Astrocyte of the hippocampus (primary cell): ENCODE results near the gene RAPGEF3.
A peak's percentile ranks its signal among the peaks of the same experiment; 100 is the strongest.

Experiments
- DNase-seq: peaks from one replicate; pipeline ENCODE4 v3.0.0; 2011; ENCODE audit warnings: low read depth, low spot score

RAPGEF3 gene, protein sequence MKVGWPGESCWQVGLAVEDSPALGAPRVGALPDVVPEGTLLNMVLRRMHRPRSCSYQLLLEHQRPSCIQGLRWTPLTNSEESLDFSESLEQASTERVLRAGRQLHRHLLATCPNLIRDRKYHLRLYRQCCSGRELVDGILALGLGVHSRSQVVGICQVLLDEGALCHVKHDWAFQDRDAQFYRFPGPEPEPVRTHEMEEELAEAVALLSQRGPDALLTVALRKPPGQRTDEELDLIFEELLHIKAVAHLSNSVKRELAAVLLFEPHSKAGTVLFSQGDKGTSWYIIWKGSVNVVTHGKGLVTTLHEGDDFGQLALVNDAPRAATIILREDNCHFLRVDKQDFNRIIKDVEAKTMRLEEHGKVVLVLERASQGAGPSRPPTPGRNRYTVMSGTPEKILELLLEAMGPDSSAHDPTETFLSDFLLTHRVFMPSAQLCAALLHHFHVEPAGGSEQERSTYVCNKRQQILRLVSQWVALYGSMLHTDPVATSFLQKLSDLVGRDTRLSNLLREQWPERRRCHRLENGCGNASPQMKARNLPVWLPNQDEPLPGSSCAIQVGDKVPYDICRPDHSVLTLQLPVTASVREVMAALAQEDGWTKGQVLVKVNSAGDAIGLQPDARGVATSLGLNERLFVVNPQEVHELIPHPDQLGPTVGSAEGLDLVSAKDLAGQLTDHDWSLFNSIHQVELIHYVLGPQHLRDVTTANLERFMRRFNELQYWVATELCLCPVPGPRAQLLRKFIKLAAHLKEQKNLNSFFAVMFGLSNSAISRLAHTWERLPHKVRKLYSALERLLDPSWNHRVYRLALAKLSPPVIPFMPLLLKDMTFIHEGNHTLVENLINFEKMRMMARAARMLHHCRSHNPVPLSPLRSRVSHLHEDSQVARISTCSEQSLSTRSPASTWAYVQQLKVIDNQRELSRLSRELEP

DNA sequence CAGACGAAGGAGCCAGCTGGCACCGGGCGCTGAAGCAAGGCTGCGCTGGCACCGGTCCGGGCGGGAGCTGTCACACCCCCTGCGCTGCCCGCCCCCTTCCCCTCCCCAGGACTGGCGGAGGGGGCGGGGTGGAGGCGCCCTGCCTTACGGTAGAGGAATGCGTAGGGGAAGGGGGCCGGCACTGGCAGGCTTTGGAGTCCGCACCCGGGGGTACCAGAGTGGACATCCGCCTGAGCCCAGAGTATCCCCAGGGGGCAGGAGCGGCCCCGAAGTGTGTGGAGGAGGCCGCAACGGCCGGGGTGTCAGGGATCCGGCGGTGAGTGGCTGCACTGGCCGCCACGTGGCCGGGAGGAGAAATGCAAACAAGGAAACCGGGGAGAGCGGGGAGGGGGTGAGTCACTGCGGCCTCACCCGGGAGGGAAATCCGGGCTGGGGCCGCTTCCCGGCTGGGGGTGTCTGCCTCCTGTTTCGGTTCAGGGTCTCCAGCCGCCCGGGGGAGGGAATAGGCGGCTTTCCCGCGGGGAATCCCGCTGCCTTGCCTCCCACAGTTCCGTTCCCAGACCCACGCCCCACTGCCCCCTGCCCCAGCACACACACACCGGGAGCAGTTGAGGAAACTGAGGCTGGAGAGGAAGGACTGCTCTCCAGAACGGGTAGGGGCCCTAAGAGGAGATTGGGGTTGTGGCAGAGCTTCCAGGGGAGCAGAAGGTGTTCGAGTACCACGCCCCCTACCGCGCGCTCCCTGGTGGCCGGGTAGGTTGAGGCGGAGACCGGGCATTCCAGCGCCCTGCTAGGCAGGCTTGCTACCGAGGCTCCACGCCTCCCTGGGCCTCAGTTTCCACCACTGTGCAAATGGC, at the start of gene RAPGEF3:
Gene RAPGEF3, minus strand, starts transcription at position 47 of the 857 bp plus-strand sequence. CDS start 324 bp downstream, outside the sequence.
- DNase-seq: peak; percentile 92

DNA sequence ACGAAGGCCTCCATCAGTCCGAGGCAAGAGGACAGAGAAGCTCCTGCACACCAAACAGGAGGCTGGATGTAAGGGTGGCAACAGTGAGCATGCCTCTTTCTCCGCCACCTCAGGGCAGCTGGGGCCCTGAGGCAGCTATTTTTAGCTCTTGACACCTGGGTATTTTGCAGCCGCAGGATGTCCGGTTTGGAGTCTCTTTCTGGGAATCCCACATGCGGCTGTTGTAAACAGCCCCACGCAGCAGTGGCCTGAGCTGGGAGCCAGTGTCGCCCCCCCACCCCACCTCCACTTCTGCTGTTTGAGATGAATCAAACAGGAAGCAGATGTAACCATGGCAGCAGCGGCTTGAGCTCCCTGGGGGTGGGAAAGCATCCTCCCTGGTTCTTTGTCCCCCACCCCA, 49.4 kb upstream of the RAPGEF3 start:
- DNase-seq: peak; percentile 49

DNA sequence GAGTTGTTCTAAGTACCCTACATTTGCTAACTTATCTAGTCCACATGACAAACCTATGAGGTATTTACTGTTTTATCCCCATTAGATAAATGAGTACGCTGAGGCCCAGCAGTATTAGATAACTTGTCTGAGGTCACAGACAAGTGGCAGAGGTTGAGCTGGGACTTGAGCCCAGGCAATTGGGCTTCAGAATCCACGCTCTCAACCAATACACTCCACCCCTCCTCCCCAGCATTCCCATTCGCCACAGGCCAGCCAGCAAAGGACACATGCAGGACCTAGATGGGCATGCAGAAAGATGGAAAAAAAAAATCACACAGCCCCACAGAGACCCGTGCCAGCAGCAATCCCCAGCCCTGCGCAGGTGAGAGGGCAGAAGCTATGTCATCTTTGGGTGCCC, 48.7 kb upstream of the RAPGEF3 start:
- no peak for DNase-seq

DNA sequence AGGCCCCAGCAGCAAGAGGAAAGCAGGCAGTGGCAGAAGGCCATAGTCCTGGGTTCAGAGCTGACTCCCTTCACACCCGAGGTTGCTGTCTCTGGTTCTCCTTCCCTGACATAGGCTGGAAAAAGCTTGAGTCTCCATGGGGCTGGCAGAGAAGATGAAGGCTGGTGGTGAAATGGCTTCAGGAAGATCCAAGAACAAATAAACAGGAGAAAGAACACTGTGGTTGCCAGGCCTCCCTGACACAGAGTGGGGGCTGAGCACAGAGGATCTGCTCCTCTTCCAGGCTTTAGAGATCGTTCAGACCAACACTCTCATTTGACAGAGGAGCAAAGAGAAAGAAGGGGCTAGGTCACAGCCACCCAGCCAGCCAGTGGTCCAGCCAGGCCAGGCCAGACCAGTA, 46.7 kb upstream of the RAPGEF3 start:
- no peak for DNase-seq

DNA sequence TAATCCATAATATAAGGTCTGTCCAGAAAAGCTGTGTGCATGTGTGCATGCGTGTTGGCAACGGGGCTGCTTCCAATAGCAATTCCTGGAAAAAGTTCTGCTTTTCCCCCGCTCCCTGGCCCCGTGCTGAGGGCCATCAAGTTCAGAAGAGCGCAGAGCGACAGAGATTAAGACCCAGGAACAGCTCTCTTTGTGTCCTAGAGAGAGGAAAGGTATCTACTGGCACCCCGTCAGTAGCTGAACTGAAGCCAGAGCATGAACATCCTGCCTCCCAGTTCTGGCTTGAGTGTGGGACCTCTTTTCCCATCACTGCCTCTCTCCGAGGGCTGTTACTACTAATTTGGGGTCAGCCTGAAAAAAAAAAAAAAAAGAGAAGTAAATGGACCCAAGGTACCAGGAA, 45.5 kb upstream of the RAPGEF3 start:
- DNase-seq: no peak

DNA sequence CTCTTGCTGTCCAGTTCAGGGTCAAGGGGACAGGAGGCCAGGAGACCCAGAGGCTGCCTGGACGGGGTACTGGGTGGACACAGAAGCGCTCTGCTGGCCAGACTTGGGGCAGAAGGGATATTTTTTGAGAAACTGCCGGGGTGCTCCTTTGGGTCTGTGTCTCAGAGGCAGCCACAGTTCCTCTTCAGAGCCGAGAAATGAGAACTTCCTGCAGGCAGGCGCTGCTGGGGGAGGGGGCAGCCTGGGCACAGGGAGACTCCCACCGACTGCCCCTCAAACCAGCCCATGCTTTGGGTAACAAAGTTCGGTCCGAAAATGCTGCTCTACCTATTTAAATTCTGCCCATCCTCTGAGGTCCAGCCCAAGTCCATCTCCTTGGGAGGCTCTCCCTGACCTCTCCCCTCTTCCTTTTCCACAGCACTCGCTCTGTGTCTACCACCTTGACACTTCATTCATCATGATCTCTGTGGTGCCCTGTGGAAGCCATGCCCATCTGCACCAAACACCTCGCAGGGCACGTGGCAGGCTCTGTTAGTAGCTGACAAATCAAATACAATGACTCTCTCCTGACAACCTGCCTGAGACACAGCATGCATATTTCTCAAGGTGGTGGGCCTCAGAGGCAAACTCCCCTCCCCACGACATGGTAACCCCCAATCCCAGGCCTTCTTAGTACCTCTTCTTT, 44.7 kb upstream of the RAPGEF3 start:
- DNase-seq: no peak

DNA sequence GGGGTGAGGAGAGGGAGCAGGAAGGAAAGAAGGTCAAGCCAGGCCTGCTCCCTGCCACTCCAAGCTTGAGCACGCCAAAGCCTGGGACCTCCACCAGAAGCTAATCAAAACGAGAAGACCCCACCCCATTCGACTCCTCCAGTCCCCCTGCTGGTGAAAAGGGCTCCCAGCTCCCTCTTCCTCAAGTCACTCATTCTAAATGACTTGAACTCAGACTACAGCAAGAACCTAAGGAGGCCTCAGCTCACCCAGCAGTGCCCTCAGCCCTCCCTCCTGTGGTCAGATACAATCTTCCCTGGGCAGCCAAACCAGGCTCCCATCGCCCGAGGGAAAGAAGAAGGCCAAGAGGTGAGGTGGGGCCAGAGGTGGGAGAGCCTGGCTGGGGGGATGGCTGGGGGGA, 43.6 kb upstream of the RAPGEF3 start:
- DNase-seq: no peak

DNA sequence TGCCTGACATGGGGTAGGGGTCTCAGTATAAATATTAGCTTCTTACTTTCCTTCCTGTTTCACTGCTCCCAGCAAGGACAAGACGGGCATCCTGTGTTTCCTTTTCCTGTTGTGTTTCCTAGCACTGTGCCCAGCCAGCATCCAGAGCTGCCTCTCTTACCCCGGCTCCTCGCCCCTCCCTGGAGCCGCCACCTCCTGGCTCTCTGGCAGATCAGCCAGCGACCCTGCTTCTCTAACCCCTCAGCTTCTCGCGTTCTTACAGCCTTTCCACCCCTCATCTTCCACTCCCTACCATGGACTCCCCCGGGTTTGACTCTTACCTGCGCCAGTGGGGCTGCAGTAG, 43.2 kb upstream of the RAPGEF3 start:
- DNase-seq: no peak

DNA sequence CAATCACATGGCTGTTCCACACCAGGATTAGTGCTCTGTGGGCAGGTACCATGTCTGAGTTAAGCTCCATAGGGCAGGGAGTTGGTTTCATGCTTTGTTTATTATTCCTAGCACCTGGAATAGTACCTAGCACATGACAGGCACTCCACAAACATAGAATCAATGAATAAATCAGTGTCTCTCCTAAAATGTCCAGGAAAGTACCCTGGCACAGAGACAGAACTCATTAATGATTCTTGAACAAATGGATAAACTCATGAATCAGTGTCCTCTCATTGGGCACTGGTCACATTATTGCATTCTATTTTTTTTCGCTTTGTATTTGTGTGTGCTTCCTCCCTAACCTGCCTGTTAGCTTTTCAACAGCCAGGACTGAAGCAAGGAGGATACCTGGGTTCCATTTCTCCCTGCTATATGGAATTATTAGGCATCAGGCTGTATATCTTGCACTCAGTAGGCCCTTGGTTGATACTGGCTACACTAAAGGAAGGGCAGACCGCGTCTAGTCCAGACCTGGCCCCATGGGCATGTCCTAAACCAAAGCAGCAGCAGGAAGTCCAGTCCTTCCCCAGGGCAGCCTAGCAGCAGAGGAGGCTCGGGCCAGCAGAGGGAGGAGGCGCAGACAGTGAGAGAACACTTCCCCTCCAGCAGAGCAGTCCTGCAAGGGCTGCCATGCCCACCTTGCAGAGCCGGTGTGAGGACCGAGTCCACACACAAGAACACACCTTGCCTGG, 42.7 kb upstream of the RAPGEF3 start:
- no peak for DNase-seq

DNA sequence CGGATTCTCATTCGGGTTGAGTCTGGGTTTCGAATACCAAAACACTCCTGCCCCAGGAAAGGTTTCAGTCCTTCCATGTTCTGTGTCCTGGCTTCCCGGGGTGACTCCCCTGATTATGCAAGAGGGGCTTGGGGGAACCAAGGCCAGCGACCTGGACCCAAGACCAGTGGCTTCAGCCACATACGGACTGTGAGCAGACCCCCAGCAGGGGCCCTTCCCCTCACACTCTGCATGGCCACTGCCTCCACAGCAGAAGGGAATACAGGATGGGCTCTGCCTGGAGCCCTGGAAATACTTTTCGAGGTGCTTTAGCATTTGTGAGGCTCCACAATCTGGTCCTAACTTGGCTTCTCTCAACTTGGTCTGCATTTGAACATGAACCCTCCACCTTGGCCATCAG, 41.9 kb upstream of the RAPGEF3 start:
- DNase-seq: no peak

DNA sequence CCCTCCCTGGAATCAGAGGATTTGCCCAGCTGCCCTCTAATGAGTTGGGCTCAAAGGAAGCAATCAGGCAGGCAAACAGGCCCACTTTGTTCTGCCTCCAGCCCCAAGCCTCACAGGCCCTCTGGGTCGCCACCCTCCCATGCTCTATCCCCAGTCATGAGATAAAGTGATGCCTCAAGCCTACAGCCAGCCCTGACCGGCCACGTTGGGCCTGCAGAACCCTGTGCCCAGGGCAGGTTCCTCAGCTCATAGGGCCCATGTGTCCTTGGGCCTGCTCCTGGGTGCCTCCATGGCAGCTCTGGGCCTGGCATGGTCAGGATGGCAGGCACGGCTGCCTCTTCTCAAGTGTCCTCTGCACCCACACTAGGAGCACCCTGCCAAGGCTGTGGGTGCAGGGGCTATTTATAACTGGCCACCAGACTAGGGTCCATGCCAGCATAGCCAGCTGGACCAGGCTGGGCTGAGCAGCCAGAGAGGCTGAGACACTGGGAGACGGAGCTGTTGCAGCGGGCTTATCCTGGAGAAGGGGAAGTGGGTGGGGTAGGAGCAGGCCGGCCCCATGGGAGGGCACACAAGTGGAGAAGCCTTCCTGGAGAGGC, 40.8 kb upstream of the RAPGEF3 start:
- DNase-seq: no peak

DNA sequence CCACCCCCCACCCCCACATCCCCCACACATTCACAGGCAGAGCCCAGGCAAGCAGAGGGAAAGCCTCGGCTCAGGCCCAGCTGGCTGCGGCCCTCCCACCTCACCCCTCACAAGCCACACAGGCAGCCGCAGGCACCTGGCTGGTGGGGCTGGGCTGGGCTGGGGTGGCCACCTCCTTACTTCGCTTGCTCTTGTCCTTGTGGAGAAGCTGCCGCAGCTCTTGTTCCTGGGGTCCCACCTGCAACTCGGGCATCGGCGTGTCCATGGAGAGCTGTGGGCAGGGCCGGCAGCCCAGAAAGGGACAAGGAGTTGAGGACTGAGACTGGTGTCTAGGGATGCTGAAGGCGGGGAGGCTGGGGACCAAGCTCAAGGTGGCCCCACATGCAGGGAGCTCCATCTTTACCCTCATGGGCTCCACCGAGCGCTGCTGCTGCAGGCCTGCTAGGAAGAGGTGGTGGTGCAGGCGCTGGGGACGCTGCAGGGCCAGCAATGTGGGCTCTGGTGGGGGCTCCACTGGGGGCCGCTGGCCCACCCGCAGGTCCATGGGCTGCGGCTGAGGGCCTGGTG, 39.8 kb upstream of the RAPGEF3 start:
- no peak for DNase-seq

DNA sequence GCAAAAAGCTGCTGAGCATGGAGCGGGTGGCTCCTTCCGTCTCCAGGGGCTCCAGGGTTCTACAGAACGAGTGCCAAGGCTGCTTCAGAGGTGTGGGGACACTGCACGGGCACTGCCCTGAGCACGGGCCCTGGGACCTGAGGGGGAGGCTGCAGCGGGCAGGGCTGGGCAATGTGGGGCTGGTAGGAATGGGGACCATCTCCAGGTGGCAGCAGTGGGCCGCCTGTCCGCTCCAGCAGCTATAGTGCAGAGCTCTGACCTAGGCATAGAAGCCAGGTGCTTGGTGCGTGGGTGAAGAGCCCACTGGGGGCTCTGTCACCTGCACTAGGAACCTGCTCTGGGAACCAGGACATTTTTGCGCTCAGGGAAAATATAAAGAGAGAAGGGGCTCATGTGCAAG, 38.8 kb upstream of the RAPGEF3 start:
- DNase-seq: no peak

DNA sequence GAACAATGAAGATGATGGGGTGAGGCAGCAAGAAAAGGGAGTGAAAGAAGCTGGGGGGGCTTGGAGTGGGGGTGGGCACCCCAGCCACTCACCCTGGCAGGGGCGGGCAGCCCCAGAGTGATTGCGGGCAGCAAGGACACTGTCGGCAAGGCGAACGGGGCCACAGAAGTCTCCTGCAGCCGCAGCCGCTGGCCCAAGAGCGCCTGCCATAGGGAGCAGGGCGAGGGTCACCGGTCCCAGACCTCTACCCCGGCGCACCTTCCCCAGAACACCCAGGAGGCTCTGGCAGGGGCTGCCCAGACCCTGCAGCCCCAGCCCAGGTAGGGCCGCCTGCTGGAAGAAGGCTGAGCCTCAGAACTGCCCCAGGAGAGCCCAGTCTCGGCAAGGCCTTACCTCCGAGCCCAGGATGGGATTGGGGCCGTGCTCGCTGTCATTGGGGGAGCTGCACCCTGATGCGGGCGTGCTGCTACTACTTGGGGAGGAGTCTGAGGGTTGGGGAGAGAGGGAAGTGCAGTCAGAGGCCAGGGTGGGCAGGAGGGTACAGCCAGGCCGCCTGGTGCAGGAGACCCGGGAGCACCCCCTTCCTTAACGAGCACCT, 37.2 kb upstream of the RAPGEF3 start:
- DNase-seq: no peak

DNA sequence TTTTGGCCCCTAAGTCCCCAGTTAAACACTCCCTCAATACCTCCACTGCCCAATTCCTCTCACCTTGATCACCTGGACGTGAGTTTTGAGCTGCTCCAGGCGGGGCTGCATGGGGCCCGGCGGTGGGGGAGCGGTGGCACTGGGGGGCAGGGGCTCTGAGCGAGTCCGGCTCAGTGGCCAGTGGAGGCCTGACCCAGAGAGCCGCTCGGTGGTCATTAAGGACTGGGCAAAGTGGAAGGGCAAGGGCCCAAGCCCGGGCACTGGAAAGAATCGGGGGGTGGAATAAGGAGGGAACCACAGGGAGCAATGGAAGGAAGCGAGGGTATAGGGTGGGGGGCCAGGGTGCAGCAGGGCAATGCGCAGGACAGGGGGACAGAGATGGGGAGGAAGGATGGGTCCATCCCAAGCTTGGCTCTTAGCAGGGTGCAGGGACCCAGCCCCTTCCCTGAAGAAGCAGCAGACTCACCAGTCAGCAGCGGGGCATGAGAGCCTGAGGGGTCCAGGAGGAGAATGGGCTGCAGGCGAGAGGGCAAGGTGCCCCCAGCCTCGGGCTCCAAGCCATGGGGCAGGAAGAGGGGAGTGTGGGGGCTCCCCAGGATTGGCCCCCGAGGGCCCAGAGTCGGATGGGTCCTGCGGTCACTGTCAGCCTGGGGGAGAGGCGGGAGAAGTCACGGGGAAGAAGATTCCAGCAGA, 36.6 kb upstream of the RAPGEF3 start:
- DNase-seq: no peak

DNA sequence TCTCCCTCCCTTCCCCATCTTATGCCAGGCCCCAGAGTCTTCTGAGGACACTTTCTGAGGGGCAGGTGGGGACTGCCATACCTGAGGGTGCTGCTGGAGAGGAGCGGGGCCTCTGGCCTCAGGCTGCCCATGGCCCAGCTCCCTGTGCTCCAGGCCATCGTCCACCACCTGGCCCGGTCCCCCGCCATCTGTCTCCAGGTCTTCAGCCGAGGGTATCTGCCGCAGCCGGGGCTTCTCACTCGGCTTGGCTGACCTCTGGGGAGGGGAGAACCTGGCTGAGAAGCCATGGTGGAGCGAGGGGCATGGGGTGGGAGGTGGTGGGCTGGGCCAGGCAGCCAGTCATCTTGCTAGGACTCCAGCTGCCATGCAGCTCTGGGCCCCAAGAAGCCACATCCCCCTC, 36.0 kb upstream of the RAPGEF3 start:
- no peak for DNase-seq

DNA sequence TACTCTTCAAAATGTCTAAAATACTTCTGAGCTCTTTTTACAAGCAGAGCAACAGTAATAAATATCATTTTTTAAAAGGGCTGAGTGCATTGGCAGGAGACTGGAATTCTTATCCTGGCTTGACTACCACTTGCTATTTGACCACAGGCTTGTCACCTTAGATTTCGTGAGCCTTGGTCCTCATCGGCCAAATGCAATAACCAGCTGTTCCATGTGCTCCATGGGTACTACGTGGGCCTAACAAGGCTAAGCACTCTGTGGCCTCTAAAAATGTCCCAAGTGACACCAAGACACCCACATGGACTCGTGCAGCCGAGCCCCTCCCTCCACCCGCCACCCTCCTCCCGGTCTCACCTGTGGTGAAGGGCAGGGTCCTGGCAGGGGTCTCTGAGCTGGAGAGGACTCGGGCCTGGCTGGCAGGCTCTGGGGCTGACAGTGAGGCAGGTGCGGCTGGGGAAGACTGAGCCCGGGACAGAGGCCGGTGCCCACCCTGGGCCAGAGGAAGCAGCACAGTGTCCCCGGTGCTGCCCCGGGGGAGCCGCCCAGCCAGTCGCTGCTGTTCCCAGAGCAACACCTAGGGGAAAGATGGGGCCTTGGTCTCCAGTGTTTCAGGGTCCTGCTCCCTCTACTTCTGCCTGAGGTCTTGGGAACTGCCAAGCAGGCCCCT, 34.5 kb upstream of the RAPGEF3 start:
- no peak for DNase-seq

DNA sequence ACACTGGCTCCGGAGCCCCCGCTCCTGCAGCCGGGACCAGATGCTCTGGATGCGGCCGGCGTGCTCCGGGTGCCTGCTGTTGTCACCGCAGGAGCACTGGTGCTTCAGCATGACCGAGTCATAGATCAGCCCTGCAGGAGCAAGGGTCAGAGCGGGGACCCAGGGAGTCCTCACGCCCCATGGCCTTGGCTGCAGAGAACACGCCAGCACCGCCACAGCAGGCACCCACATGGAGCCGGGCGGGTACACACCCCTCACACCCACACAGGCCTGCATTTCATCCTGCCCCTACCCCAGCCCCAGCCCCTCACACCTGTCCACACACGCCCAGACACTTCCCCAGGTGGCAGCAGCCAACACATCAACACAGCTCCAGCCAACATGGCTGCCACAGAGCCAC, 33.2 kb upstream of the RAPGEF3 start:
- no peak for DNase-seq
